Calu3 (cell line): ENCODE results near the gene ANKRD66. TPM values are rescaled to one million over a fixed set of nuclear protein-coding genes. Genes with fewer than 3 reads are reported as not detected.

ENCODE experiments used
- Bru-seq: library from RNA; stranded (reverse); fragments of 400-500 nt; gene quantifications from one replicate; lab custom pipeline; 2021; lab: Mats Ljungman, UMichigan
- BruChase-seq, 2 experiments: library from RNA; stranded (reverse); fragments of 400-500 nt; gene quantifications; one replicate each; lab custom pipeline; 2021; lab: Mats Ljungman, UMichigan
- BruUV-seq: library from RNA; stranded (reverse); fragments of 400-500 nt; replicated peaks from 2 replicates; lab custom pipeline; 2021; lab: Mats Ljungman, UMichigan
- CTCF ChIA-PET: fragments of 300-600 bp; sonication (Branson Sonifier 250); formaldehyde crosslinking; loops from one replicate; lab custom pipeline; 2022; ENCODE audit warnings: antibody characterized with exemption; lab: Charles Lee
- DNase-seq: peaks from one replicate; pipeline ENCODE4 v3.0.0; 2022
- H3K27ac Mint-ChIP-seq: one replicate; pipeline ENCODE4 v1.8.0; 2022; ENCODE audit warnings: mixed read lengths; ENCODE audit not compliant: unreplicated experiment
- H3K27me3 Mint-ChIP-seq: one replicate; pipeline ENCODE4 v1.8.0; 2022; ENCODE audit warnings: mixed read lengths; ENCODE audit not compliant: unreplicated experiment
- H3K36me3 Mint-ChIP-seq: one replicate; pipeline ENCODE4 v1.8.0; 2022; ENCODE audit warnings: mild to moderate bottlenecking, moderate library complexity, mixed read lengths; ENCODE audit not compliant: insufficient read depth, unreplicated experiment
- H3K4me1 Mint-ChIP-seq: one replicate; pipeline ENCODE4 v1.8.0; 2022; ENCODE audit warnings: mild to moderate bottlenecking, low read depth, mixed read lengths; ENCODE audit not compliant: unreplicated experiment
- H3K4me3 Mint-ChIP-seq: one replicate; pipeline ENCODE4 v1.8.0; 2022; ENCODE audit warnings: mild to moderate bottlenecking, low read depth, moderate library complexity, mixed read lengths; ENCODE audit not compliant: unreplicated experiment
- H3K9me3 Mint-ChIP-seq: one replicate; pipeline ENCODE4 v1.8.0; 2022; ENCODE audit warnings: low read depth, mixed read lengths; ENCODE audit not compliant: unreplicated experiment
- intact Hi-C: fragments of 100-400 bp; cut with micrococcal nuclease; formaldehyde crosslinking; loops from one replicate; pipeline ENCODE4 v1.10.0; 2022; ENCODE audit not compliant: unreplicated experiment
- long read RNA-seq: library from polyadenylated mRNA; stranded (forward); transcript quantifications from one replicate; pipeline ENCODE4 v2.0.0, GENCODE V29; 2022
- total RNA-seq: library from RNA; stranded (reverse); gene quantifications from 2 replicates; pipeline ENCODE4 v1.2.3, GENCODE V29; 2022
- TF ChIP-seq, protein P1 (sequence below): fragments of 200-600 bp; IDR thresholded peaks from one replicate; pipeline ENCODE4 v1.8.0; 2022; ENCODE audit warnings: antibody characterized with exemption; ENCODE audit not compliant: unreplicated experiment

The ANKRD66 gene
- total RNA-seq = not detected in 2 replicates
- not detected for Bru-seq, nascent RNA
- not detected for BruChase-seq, experiment 1, labeled RNA remaining after a 6-hour chase
- BruChase-seq, experiment 2, labeled RNA remaining after a 2-hour chase = not detected
- long read RNA-seq = 0 reads

DNA sequence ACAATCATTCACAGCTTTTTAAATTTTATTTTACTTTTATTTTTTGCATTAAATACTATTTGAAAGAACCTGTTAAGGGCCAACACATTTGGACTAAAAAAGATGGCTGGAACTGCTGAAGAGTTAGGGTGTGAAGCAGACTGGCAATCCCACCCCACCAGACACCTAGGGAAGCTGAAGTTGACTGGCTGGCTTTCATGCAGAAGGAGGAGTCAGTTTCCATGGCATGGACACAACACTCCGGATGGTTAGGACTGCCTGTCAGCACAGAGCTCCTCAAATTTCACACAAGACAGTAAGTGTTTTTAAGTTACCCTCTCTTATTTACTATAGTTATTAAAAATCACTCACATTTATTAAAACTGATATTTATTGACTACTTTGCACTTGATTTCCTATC, at the start of gene ANKRD66:
ANKRD66 (plus strand) TSS at position 238 of the 400 bp plus-strand sequence. CDS start 5,016 bp downstream, outside the sequence.
- Mint-ChIP-seq H3K36me3 (no peaks in the 10 kb centered on the region), H3K27me3 (peaks cover 24% of the 10 kb centered on the region), H3K4me1 (no peaks in the 10 kb centered on the region), H3K4me3 (no peak within 1 kb of the TSS), H3K9me3 (peaks cover 6% of the 10 kb centered on the region), H3K27ac (no peak within 1 kb of the TSS)
- no peak for DNase-seq
- TF ChIP-seq, protein P1, sequence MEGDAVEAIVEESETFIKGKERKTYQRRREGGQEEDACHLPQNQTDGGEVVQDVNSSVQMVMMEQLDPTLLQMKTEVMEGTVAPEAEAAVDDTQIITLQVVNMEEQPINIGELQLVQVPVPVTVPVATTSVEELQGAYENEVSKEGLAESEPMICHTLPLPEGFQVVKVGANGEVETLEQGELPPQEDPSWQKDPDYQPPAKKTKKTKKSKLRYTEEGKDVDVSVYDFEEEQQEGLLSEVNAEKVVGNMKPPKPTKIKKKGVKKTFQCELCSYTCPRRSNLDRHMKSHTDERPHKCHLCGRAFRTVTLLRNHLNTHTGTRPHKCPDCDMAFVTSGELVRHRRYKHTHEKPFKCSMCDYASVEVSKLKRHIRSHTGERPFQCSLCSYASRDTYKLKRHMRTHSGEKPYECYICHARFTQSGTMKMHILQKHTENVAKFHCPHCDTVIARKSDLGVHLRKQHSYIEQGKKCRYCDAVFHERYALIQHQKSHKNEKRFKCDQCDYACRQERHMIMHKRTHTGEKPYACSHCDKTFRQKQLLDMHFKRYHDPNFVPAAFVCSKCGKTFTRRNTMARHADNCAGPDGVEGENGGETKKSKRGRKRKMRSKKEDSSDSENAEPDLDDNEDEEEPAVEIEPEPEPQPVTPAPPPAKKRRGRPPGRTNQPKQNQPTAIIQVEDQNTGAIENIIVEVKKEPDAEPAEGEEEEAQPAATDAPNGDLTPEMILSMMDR = no peak
- intact Hi-C loops = no loop called here
- CTCF ChIA-PET = interaction anchor here (0.5 to 0.7 kb wide), 3 partner anchors 11 to 373 kb away, joined by 3 to 4 read pairs (median 3); partner anchors contain the start of gene PLA2G7
- no TSS peak for BruUV-seq

DNA sequence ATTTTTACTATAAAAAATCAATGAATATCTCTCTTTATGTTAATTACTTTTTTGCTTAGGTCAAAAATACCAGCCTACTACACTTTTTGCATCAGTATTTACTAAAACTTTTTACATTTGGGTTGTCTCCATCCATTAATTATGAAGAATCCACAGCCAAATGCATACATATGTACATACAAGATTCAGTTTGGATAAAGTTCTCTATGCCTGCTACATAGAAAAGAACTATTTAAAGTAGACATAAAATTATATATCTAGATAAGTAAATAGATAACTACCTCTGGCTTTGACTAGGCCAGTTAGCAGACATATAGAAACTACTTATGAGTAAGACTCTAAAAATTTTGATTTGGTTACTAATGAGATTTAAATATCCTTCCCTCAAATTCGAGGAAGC, 46.8 kb upstream of the ANKRD66 start:
- no TSS peak for BruUV-seq
- DNase-seq = no peak
- CTCF ChIA-PET = no interaction called here
- intact Hi-C loops = no loop called here
- H3K27ac Mint-ChIP-seq = no peak overlapping the region
- no peaks in the 10 kb centered on the region for H3K4me1 Mint-ChIP-seq
- H3K36me3 Mint-ChIP-seq = no peaks in the 10 kb centered on the region
- H3K4me3 Mint-ChIP-seq = no peak overlapping the region
- TF ChIP-seq, protein P1 = no peak
- H3K27me3 Mint-ChIP-seq = no peaks in the 10 kb centered on the region
- H3K9me3 Mint-ChIP-seq = no peaks in the 10 kb centered on the region

DNA sequence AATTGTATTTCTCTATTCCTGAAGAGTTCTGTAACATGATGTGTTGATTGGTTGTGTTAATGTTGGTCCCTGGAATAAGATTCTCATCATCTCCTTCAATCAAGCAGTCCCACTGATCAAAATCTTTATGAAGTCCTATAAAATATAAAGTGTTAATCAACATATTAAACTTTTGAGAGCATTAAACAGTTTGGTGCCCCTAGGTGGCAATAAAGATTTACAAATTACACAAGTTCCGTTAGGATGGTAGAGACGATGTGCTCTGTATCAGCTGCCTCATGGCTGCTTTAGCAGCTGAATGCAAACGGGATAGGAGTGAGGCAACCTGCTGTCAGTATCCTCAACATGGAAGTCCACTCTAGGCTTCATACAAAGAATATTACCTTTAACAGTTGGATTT, 42.2 kb upstream of the ANKRD66 start:
- Mint-ChIP-seq H3K27me3 (no peaks in the 10 kb centered on the region), H3K36me3 (no peaks in the 10 kb centered on the region), H3K9me3 (no peaks in the 10 kb centered on the region), H3K4me3 (no peak overlapping the region), H3K4me1 (no peaks in the 10 kb centered on the region), H3K27ac (no peak overlapping the region)
- TF ChIP-seq, protein P1 = peak; percentile 34
- CTCF ChIA-PET = interaction anchor here (0.7 to 1.3 kb wide), 2 partner anchors 14 to 343 kb away, joined by 3 to 4 read pairs; no protein-coding TSS in a partner anchor
- intact Hi-C loops = loop anchor here (1.0 to 2.0 kb wide), 4 partner anchors 77 to 342 kb away; no protein-coding TSS in a partner anchor
- peak; percentile 19 for DNase-seq
- no TSS peak for BruUV-seq

DNA sequence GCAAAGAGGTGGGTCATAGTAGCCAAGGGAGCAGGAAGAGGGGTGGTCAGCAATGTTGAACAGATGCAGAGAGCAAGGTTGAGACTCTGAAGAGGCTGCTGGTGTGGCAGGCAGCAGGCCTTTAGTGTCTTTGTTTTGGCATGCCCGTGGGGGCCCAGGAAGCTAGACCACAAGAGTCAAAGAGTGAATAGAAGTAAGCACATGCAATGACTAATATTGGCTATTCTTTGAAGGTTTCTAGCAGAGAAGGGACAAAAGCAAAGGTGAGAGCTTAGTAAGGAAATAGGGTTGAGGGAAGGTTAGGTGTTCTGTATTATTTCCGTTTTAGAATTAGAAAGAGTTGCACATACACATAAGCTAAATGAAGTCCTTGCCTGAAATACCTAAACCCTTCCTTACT, 40.3 kb upstream of the ANKRD66 start:
- no peaks in the 10 kb centered on the region for H3K9me3 Mint-ChIP-seq

More for the DNA sequence above, 40.3 kb upstream of the ANKRD66 start:
- CTCF ChIA-PET = no interaction called here
- no TSS peak for BruUV-seq
- TF ChIP-seq, protein P1 = no peak
- H3K36me3 Mint-ChIP-seq = no peaks in the 10 kb centered on the region
- no peak for DNase-seq
- no peak overlapping the region for H3K27ac Mint-ChIP-seq
- intact Hi-C loops = no loop called here
- no peak overlapping the region for H3K4me3 Mint-ChIP-seq
- H3K4me1 Mint-ChIP-seq = no peaks in the 10 kb centered on the region
- no peaks in the 10 kb centered on the region for H3K27me3 Mint-ChIP-seq
